Type B pancreatic cell (in vitro differentiated cells): ENCODE results near the gene MPZL3. TPM values are rescaled to one million over a fixed set of nuclear protein-coding genes. Genes with fewer than 3 reads are reported as not detected.

ENCODE experiments used
- DNase-seq: peaks from one replicate; pipeline ENCODE4 v3.0.0; 2021; ENCODE audit warnings: mixed read lengths; ENCODE audit not compliant: unreplicated experiment; ENCODE audit errors: extremely low spot score
- H3K27ac Mint-ChIP-seq: 2 replicates; pipeline ENCODE4 v1.8.0; 2021; ENCODE audit warnings: mild to moderate bottlenecking, mixed read lengths
- H3K27me3 Mint-ChIP-seq: 2 replicates; pipeline ENCODE4 v1.8.0; 2021; ENCODE audit warnings: mixed read lengths
- H3K36me3 Mint-ChIP-seq: 2 replicates; pipeline ENCODE4 v1.8.0; 2021; ENCODE audit warnings: mixed read lengths
- H3K4me1 Mint-ChIP-seq: one replicate; pipeline ENCODE4 v1.8.0; 2021; ENCODE audit warnings: mixed read lengths; ENCODE audit not compliant: unreplicated experiment
- H3K4me3 Mint-ChIP-seq: 2 replicates; pipeline ENCODE4 v1.8.0; 2021; ENCODE audit warnings: mild to moderate bottlenecking, mixed read lengths
- H3K9me3 Mint-ChIP-seq: 2 replicates; pipeline ENCODE4 v1.8.0; 2021; ENCODE audit warnings: mixed read lengths
- CTCF ChIP-seq: fragments of 200-600 bp; sonication (generic); conservative IDR thresholded peaks from 2 replicates; pipeline ENCODE4 v1.5.0; 2021; ENCODE audit warnings: antibody characterized with exemption, mild to moderate bottlenecking
- total RNA-seq: library from RNA; stranded (reverse); gene quantifications from 2 replicates; pipeline ENCODE4 v1.2.1, GENCODE V29; 2021; ENCODE audit warnings: low replicate concordance

Gene MPZL3
- total RNA-seq, 1 donor from 2014 or later, result 10.2 TPM

- DNase-seq, result no peak
- Mint-ChIP-seq H3K27me3 (peaks cover 3% of the 10 kb centered on the region), H3K27ac (no peak overlapping the region), H3K36me3 (no peaks in the 10 kb centered on the region), H3K9me3 (no peaks in the 10 kb centered on the region), H3K4me3 (no peak overlapping the region), H3K4me1 (no peaks in the 10 kb centered on the region)
- TF ChIP-seq CTCF, result no peak
Measured at GRCh38 chr11:118231461-118231860, 20.7 kb downstream of the MPZL3 start.

- DNase-seq, result no peak
- Mint-ChIP-seq H3K4me1 (no peaks in the 10 kb centered on the region), H3K4me3 (no peak overlapping the region), H3K27ac (no peak overlapping the region), H3K9me3 (no peaks in the 10 kb centered on the region), H3K27me3 (peaks cover 3% of the 10 kb centered on the region), H3K36me3 (no peaks in the 10 kb centered on the region)
- TF ChIP-seq CTCF, result no peak
Measured at GRCh38 chr11:118230088-118230487, 22.1 kb downstream of the MPZL3 start.

- no peaks in the 10 kb centered on the region for H3K4me1 Mint-ChIP-seq
- no peak overlapping the region for H3K27ac Mint-ChIP-seq
- peaks cover 4% of the 10 kb centered on the region for H3K27me3 Mint-ChIP-seq
- H3K36me3 Mint-ChIP-seq, result no peaks in the 10 kb centered on the region
- TF ChIP-seq CTCF, result no peak
- no peaks in the 10 kb centered on the region for H3K9me3 Mint-ChIP-seq
- H3K4me3 Mint-ChIP-seq, result no peak overlapping the region
- no peak for DNase-seq
Measured at GRCh38 chr11:118229274-118229847, 22.8 kb downstream of the MPZL3 start.

- H3K36me3 Mint-ChIP-seq, result no peaks in the 10 kb centered on the region
- no peak overlapping the region for H3K27ac Mint-ChIP-seq
- H3K27me3 Mint-ChIP-seq, result peaks cover 10% of the 10 kb centered on the region
- H3K4me1 Mint-ChIP-seq, result no peaks in the 10 kb centered on the region
- DNase-seq, result no peak
- no peaks in the 10 kb centered on the region for H3K9me3 Mint-ChIP-seq
- TF ChIP-seq CTCF, result no peak
- H3K4me3 Mint-ChIP-seq, result no peak overlapping the region
Measured at GRCh38 chr11:118227865-118228785, 24.0 kb downstream of the MPZL3 start.

GRCh38 chr11:118226781-118227180 lies 25.4 kb downstream of the MPZL3 start:
- TF ChIP-seq CTCF, result no peak
- Mint-ChIP-seq H3K27me3 (peaks cover 17% of the 10 kb centered on the region), H3K9me3 (no peaks in the 10 kb centered on the region), H3K36me3 (no peaks in the 10 kb centered on the region), H3K4me3 (no peak overlapping the region), H3K27ac (no peak overlapping the region), H3K4me1 (no peaks in the 10 kb centered on the region)
- no peak for DNase-seq
